Measurements from ENCODE around the gene PRSS57.
"Not testable (repeated sequence)": the region's sequence is repeated elsewhere in the genome, so short reads cannot be mapped to it uniquely, and the experiment has no call there.

PRSS57 gene

DNA sequence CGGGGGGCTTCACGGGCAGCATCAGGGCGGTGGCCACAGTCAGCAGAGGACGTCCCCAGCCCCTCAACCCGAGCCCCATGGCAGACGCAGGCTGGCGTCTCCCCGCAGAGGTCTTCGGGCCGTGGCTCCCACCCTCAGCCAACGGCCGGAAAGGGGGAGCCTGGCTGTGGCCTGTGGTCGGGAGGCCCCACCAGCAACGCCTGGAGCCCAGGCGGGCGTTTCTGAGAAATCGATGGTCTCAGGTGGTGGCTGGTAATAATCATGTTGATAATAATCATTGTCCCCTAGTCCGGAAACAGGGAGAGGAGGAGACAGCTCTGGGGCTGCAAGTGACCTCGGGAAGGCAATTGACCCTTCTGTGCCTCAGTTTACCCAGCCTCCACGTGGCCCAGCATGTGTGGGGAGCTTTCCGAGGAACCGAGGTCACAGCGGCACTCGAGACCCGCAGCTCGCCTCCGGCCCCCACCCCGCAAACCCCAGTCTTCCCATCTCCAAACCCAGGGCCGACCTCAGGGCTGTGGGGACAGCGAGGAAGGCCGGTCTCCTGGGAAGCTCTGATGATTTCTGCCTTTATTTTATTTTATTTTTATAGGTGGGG lies at the start of gene PRSS57:
Gene PRSS57 (minus strand): TSS at position 101 of the 598 bp plus-strand sequence. CDS start 22 bp downstream, at position 79.
- H4K20me1 ChIP-seq: no peaks in the 10 kb centered on the region
- no peaks in the 10 kb centered on the region for H3K9me3 ChIP-seq
- H3K36me3 ChIP-seq: no peaks in the 10 kb centered on the region
- peak within 1 kb of the TSS; percentile 61 for H3K4me3 ChIP-seq
- H3K9ac ChIP-seq: peak within 1 kb of the TSS; percentile 77
- peak within 1 kb of the TSS; percentile 96 for H3K4me2 ChIP-seq
- peaks cover 81% of the 10 kb centered on the region for H3K4me1 ChIP-seq
- H3K27me3 ChIP-seq: 0 out of 2 replicates have a peak, but pooled peaks cover 5% of the 10 kb centered on the region
- TF ChIP-seq Cebpa-rat (IDR thresholded peaks at IDR 0.05): no peak
- H3K27ac ChIP-seq: peak within 1 kb of the TSS; percentile 83

GRCh38 chr19:743168-743687 lies 48.0 kb upstream of the PRSS57 start:
- H3K4me3 ChIP-seq: no peak overlapping the region
- peaks cover 8% of the 10 kb centered on the region for H3K4me1 ChIP-seq
- TF ChIP-seq Cebpa-rat (IDR thresholded peaks at IDR 0.05): no peak
- peak overlapping the region; percentile 24 for H3K4me2 ChIP-seq
- H3K9ac ChIP-seq: no peak overlapping the region
- peaks cover 52% of the 10 kb centered on the region for H3K9me3 ChIP-seq
- peaks cover 15% of the 10 kb centered on the region; the same call in 1 of the 2 replicates for H4K20me1 ChIP-seq
- no peak overlapping the region for H3K27ac ChIP-seq
- no peaks in the 10 kb centered on the region for H3K27me3 ChIP-seq
- H3K36me3 ChIP-seq: peaks cover 77% of the 10 kb centered on the region

DNA sequence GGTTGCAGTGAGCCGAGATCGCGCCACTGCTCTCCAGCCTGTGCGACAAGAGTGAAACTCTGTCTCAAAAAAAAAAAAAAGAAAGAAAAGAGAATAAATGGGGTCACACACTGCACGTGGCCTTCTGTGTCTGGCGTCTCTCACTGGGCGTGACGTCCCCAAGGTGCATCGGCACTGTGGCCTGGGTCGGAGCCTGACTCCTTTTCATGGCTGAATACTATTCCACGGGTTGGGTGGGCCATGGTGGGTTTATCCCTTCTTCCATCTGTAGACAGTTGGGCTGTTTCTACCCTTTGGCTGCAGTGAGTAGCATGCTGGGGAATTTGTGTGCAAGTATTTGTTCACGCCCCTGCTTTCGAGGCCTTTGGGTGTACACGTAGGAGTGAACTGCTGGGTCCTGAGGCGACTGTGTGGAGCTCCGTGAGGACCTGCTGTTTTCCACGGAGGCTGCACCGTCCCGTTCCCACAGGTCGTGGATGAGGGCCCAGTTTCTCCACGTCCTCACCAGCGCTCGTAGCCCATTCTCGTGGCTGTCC lies 47.4 kb upstream of the PRSS57 start:
- Histone ChIP-seq H3K27me3 (no peaks in the 10 kb centered on the region), H4K20me1 (peaks cover 9% of the 10 kb centered on the region), H3K4me3 (no peak overlapping the region), H3K27ac (no peak overlapping the region), H3K4me1 (peaks cover 8% of the 10 kb centered on the region), H3K9ac (no peak overlapping the region), H3K9me3 (peaks cover 49% of the 10 kb centered on the region), H3K4me2 (peak overlapping the region; percentile 24), H3K36me3 (peaks cover 72% of the 10 kb centered on the region)
- TF ChIP-seq Cebpa-rat (IDR thresholded peaks at IDR 0.05): no peak

GRCh38 chr19:741506-742131 lies 46.4 kb upstream of the PRSS57 start:
- Histone ChIP-seq H3K27me3 (no peaks in the 10 kb centered on the region), H3K9ac (no peak overlapping the region), H3K4me2 (no peak overlapping the region), H3K36me3 (peaks cover 71% of the 10 kb centered on the region), H3K4me1 (peaks cover 8% of the 10 kb centered on the region), H3K9me3 (peaks cover 40% of the 10 kb centered on the region), H3K27ac (no peak overlapping the region), H4K20me1 (peaks cover 16% of the 10 kb centered on the region), H3K4me3 (no peak overlapping the region)
- no peak for TF ChIP-seq Cebpa-rat (IDR thresholded peaks at IDR 0.05)

DNA sequence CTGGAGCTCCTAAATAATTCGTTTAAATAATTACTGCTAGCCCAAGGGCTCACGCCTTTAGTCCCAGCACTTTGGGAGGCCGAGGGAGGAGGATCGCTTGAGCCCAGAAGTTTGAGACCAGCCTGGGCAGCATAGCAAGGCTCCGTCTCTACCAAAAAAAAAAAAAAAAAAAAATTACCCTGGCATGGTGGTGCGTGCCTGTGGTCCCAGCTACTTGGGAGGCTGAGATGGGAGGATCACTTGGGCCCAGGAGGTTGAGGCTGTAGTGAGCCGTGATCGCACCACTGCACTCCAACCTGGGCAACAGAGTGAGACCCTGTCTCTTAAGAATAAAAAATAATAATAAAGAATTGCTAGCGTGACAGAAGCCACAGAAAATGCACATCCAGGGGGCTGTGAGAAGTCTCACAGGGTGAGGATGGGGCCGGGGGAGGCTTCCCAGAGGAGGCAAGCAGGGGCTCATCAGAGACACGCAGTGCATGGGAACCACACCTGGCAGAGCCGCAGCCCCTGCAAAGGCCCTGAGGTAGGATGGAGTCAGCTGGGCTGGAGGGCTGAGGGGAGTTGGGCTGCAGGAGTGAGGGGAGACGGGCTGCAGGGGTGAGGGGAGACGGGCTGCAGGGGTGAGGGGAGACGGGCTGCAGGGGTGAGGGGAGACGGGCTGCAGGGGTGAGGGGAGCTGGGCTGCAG lies 45.7 kb upstream of the PRSS57 start:
- H4K20me1 ChIP-seq: peaks cover 16% of the 10 kb centered on the region
- not testable (repeated sequence) for H3K9ac ChIP-seq, H3K27me3 ChIP-seq, H3K4me2 ChIP-seq, H3K4me3 ChIP-seq, H3K27ac ChIP-seq, H3K4me1 ChIP-seq
- H3K36me3 ChIP-seq: peaks cover 71% of the 10 kb centered on the region
- peaks cover 34% of the 10 kb centered on the region for H3K9me3 ChIP-seq

DNA sequence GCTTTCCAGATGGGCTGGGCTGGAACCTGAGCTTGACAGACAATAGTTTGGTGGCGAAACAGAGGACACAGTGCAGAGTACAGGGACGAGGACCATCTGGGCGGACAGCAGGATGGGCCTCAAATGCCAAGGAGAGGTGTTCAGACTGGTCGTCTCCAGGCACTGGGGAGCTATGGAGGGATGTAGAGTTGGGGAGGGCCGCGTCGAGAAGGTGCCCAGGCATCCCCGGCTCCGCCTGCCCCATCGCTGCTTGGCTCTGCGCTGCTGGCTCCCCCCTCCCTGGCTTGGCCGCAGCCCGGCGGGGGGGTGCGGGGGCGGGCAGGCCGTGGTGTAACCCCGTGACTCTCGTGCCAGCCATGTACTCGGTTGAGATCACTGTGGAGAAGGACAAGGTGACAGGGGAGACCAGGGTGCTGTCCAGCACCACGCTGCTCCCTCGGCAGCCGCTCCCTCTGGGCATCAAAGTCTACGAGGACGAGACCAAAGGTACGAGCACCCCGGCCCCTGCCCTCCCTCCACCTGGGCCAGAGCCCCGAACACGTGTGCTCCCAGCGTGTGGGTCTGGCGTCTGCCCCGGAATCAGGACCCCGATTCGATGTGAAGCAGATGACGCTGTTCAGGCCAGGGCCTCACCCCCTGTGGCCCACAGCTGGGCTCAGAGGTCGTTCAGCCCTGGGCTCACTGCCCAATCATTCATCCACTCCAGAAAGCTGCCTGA lies 44.9 kb upstream of the PRSS57 start:
- H3K27me3 ChIP-seq: no peaks in the 10 kb centered on the region

GRCh38 chr19:738509-739128 lies 43.4 kb upstream of the PRSS57 start:
- peaks cover 61% of the 10 kb centered on the region for H3K36me3 ChIP-seq
- H3K27me3 ChIP-seq: no peaks in the 10 kb centered on the region
- no peak overlapping the region for H3K9ac ChIP-seq
- peaks cover 25% of the 10 kb centered on the region for H3K4me1 ChIP-seq
- H3K9me3 ChIP-seq: peaks cover 12% of the 10 kb centered on the region
- peaks cover 20% of the 10 kb centered on the region for H4K20me1 ChIP-seq
- no peak overlapping the region for H3K4me2 ChIP-seq
- H3K4me3 ChIP-seq: no peak overlapping the region
- no peak for TF ChIP-seq Cebpa-rat (IDR thresholded peaks at IDR 0.05)
- H3K27ac ChIP-seq: no peak overlapping the region

More for the DNA sequence above, 44.9 kb upstream of the PRSS57 start:
- Histone ChIP-seq H3K4me2 (no peak overlapping the region), H3K9me3 (peaks cover 27% of the 10 kb centered on the region), H3K36me3 (peaks cover 69% of the 10 kb centered on the region), H3K4me1 (peaks cover 10% of the 10 kb centered on the region), H3K9ac (no peak overlapping the region), H3K27ac (no peak overlapping the region), H3K4me3 (no peak overlapping the region), H4K20me1 (peaks cover 16% of the 10 kb centered on the region)
- no peak for TF ChIP-seq Cebpa-rat (IDR thresholded peaks at IDR 0.05)

- Histone ChIP-seq H3K9me3 (peaks cover 3% of the 10 kb centered on the region; the same call in 1 of the 2 replicates), H3K27ac (no peak overlapping the region), H3K9ac (no peak overlapping the region), H3K36me3 (peaks cover 61% of the 10 kb centered on the region), H3K4me1 (peaks cover 27% of the 10 kb centered on the region), H3K4me3 (no peak overlapping the region), H3K4me2 (no peak overlapping the region), H4K20me1 (peaks cover 23% of the 10 kb centered on the region), H3K27me3 (no peaks in the 10 kb centered on the region)
- TF ChIP-seq Cebpa-rat (IDR thresholded peaks at IDR 0.05): no peak
These were observed 42.4 kb upstream of the PRSS57 start for GRCh38 chr19:737591-738093.

GRCh38 chr19:736125-736524 lies 40.9 kb upstream of the PRSS57 start:
- H3K27me3 ChIP-seq: no peaks in the 10 kb centered on the region
- H3K9ac ChIP-seq: no peak overlapping the region
- TF ChIP-seq Cebpa-rat (IDR thresholded peaks at IDR 0.05): no peak
- no peaks in the 10 kb centered on the region for H3K9me3 ChIP-seq
- peaks cover 42% of the 10 kb centered on the region for H3K4me1 ChIP-seq
- no peak overlapping the region for H3K27ac ChIP-seq
- H3K4me2 ChIP-seq: no peak overlapping the region
- no peak overlapping the region for H3K4me3 ChIP-seq
- H4K20me1 ChIP-seq: peaks cover 23% of the 10 kb centered on the region
- peaks cover 65% of the 10 kb centered on the region for H3K36me3 ChIP-seq

All from BLaER1 (cell line).